Ishikawa (cell line): ENCODE results near the gene OR4X2.

Experiments used
- RAD21 ChIP-seq: IDR thresholded peaks from 2 replicates; pipeline ENCODE4 v1.6.1; 2012; ENCODE audit warnings: low read depth
- TEAD4 ChIP-seq: IDR thresholded peaks from 2 replicates; pipeline ENCODE4 v1.6.1; 2012

- TF ChIP-seq RAD21 (no peak), TEAD4 (no peak)
Measured at GRCh38 chr11:48242501-48242900, 2.4 kb upstream of the OR4X2 start.
